ENCODE measurements around the gene APOC3. TPM values are rescaled to one million over a fixed set of nuclear protein-coding genes. Genes with fewer than 3 reads are reported as not detected.

APOC3 gene
- total RNA-seq, 1 donor from 2014 or later, result not detected

DNA sequence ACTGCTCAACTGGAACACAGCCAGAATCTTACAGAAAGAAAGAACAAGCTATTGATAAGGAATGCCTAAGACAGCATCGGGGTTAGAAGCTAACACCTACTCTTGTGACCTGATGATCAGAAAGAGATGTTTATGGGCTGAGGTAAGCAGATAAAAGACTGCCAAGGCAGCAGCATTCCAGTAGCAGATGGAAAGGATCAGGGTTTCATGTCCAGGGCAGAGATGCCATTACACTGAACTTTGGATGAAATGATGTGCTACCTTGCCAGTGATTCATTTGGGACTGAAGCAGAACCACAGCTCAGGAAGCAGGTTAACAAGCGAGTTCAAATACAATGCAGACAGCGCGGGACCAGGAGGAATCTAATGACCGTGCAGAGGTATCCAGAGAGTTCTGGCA, 34.8 kb downstream of the APOC3 start:
- Mint-ChIP-seq H3K9me3 (ENCODE audit: unreplicated experiment) (no peaks in the 10 kb centered on the region), H3K27ac (ENCODE audit: unreplicated experiment) (no peak overlapping the region)
- no peak for DNase-seq (ENCODE audit: low spot score)

DNA sequence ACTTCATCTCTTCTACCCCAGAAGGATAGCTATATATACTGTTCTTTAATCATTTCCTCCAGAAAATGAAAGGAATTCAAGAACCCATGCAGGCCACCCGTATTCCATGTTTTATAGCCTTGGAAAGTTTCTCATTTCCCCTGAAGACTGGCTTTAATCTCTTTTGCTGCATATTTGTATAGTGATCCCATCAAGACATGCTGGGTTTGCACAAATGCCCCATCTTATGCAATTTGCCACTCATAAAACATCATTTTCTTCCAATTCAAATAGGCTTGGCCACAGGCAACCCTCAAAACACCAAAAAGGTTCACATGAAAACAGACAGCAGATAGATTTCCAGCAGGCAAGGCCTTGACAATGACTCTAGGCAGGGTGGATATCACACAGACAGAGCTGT, 36.0 kb downstream of the APOC3 start:
- H3K4me1 Mint-ChIP-seq (ENCODE audit: unreplicated experiment), result peaks cover 5% of the 10 kb centered on the region
- no peak overlapping the region for H3K27ac Mint-ChIP-seq (ENCODE audit: unreplicated experiment)
- no peak for TF ChIP-seq CTCF (IDR thresholded peaks at IDR 0.05; ENCODE audit: unreplicated experiment)
- H3K36me3 Mint-ChIP-seq (ENCODE audit: low read depth, unreplicated experiment), result peaks cover 21% of the 10 kb centered on the region
- no peak for DNase-seq (ENCODE audit: low spot score)
- no peaks in the 10 kb centered on the region for H3K9me3 Mint-ChIP-seq (ENCODE audit: unreplicated experiment)
- peaks cover 1% of the 10 kb centered on the region for H3K27me3 Mint-ChIP-seq (ENCODE audit: unreplicated experiment)
- no peak overlapping the region for H3K4me3 Mint-ChIP-seq (ENCODE audit: unreplicated experiment)

More for the DNA sequence above, 34.8 kb downstream of the APOC3 start:
- H3K4me3 Mint-ChIP-seq (ENCODE audit: unreplicated experiment), result no peak overlapping the region
- TF ChIP-seq CTCF (IDR thresholded peaks at IDR 0.05; ENCODE audit: unreplicated experiment), result no peak
- no peaks in the 10 kb centered on the region for H3K4me1 Mint-ChIP-seq (ENCODE audit: unreplicated experiment)
- H3K36me3 Mint-ChIP-seq (ENCODE audit: low read depth, unreplicated experiment), result peaks cover 22% of the 10 kb centered on the region
- H3K27me3 Mint-ChIP-seq (ENCODE audit: unreplicated experiment), result peaks cover 1% of the 10 kb centered on the region

GRCh38 chr11:116866804-116867455, 37.2 kb downstream of the APOC3 start:
- H3K27me3 Mint-ChIP-seq (ENCODE audit: unreplicated experiment), result no peaks in the 10 kb centered on the region
- H3K9me3 Mint-ChIP-seq (ENCODE audit: unreplicated experiment), result no peaks in the 10 kb centered on the region
- no peak overlapping the region for H3K27ac Mint-ChIP-seq (ENCODE audit: unreplicated experiment)
- no peak for DNase-seq (ENCODE audit: low spot score)
- no peak overlapping the region for H3K4me3 Mint-ChIP-seq (ENCODE audit: unreplicated experiment)
- TF ChIP-seq CTCF (IDR thresholded peaks at IDR 0.05; ENCODE audit: unreplicated experiment), result no peak
- H3K36me3 Mint-ChIP-seq (ENCODE audit: low read depth, unreplicated experiment), result peaks cover 17% of the 10 kb centered on the region
- peaks cover 7% of the 10 kb centered on the region for H3K4me1 Mint-ChIP-seq (ENCODE audit: unreplicated experiment)

DNA sequence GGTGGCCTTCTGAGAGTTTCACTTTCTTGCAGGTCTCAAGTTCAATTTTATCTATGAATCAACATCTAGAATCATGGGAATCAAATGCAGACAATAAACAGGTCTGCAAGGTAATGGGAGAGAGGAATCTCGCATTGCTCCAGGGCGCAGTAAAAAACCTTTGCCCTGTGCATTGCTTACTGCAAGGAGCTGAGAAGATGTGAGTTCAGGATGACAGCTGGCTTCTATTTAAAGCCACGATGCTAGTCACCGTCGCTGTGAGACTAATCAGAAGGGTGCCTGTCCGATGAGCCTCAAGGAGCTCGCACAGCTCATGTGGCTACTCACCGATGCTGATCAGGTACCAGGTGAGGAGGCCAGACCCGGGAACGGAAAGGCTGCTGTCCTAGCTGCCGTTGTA, 37.9 kb downstream of the APOC3 start:
- Mint-ChIP-seq H3K4me1 (ENCODE audit: unreplicated experiment) (peaks cover 7% of the 10 kb centered on the region), H3K27ac (ENCODE audit: unreplicated experiment) (no peak overlapping the region), H3K27me3 (ENCODE audit: unreplicated experiment) (no peaks in the 10 kb centered on the region), H3K36me3 (ENCODE audit: low read depth, unreplicated experiment) (peaks cover 17% of the 10 kb centered on the region), H3K9me3 (ENCODE audit: unreplicated experiment) (no peaks in the 10 kb centered on the region), H3K4me3 (ENCODE audit: unreplicated experiment) (no peak overlapping the region)
- TF ChIP-seq CTCF (IDR thresholded peaks at IDR 0.05; ENCODE audit: unreplicated experiment), result no peak
- DNase-seq (ENCODE audit: low spot score), result no peak

GRCh38 chr11:116868066-116868465, 38.4 kb downstream of the APOC3 start:
- no peak for DNase-seq (ENCODE audit: low spot score)
- Mint-ChIP-seq H3K27ac (ENCODE audit: unreplicated experiment) (no peak overlapping the region), H3K27me3 (ENCODE audit: unreplicated experiment) (no peaks in the 10 kb centered on the region), H3K36me3 (ENCODE audit: low read depth, unreplicated experiment) (peaks cover 17% of the 10 kb centered on the region), H3K4me3 (ENCODE audit: unreplicated experiment) (no peak overlapping the region), H3K4me1 (ENCODE audit: unreplicated experiment) (peaks cover 7% of the 10 kb centered on the region), H3K9me3 (ENCODE audit: unreplicated experiment) (no peaks in the 10 kb centered on the region)
- TF ChIP-seq CTCF (IDR thresholded peaks at IDR 0.05; ENCODE audit: unreplicated experiment), result no peak

Data from endothelial cell (in vitro differentiated cells).